Activated CD4-positive, alpha-beta T cell treated with anti-CD3 and anti-CD28 coated beads, Interleukin-2, amount 10 ng/mL, durations not matched to agents 24 days and 14 days (primary cell): ENCODE data around the gene KRTCAP2. TPM values are rescaled to one million over a fixed set of nuclear protein-coding genes. Genes with fewer than 3 reads are reported as not detected.

ENCODE experiments used
- DNase-seq: peaks from one replicate; pipeline ENCODE4 v3.0.0; 2022
- H3K27ac Mint-ChIP-seq: one replicate; pipeline ENCODE4 v1.8.0; 2022; ENCODE audit warnings: mild to moderate bottlenecking, mixed read lengths
- H3K27me3 Mint-ChIP-seq: one replicate; pipeline ENCODE4 v1.8.0; 2022; ENCODE audit warnings: mixed read lengths
- H3K36me3 Mint-ChIP-seq: one replicate; pipeline ENCODE4 v1.8.0; 2022; ENCODE audit warnings: low read depth, mild to moderate bottlenecking, mixed read lengths
- H3K4me1 Mint-ChIP-seq: one replicate; pipeline ENCODE4 v1.8.0; 2021; ENCODE audit warnings: mixed read lengths
- H3K4me3 Mint-ChIP-seq: one replicate; pipeline ENCODE4 v1.8.0; 2022; ENCODE audit warnings: mild to moderate bottlenecking, moderate library complexity, mixed read lengths
- H3K9me3 Mint-ChIP-seq: one replicate; pipeline ENCODE4 v1.8.0; 2021; ENCODE audit warnings: mixed read lengths
- intact Hi-C: fragments of 100-400 bp; cut with micrococcal nuclease; formaldehyde crosslinking; loops from one replicate; pipeline ENCODE4 v1.15.1; 2023
- total RNA-seq: library from RNA; stranded (reverse); gene quantifications from 2 replicates; pipeline ENCODE4 v1.2.3, GENCODE V29; 2022

KRTCAP2 gene
- total RNA-seq, 1 donor from 2014 or later = 244 TPM

- Mint-ChIP-seq H3K27me3 (peaks cover 57% of the 10 kb centered on the region), H3K9me3 (no peaks in the 10 kb centered on the region)
These were observed 46.5 kb downstream of the KRTCAP2 start for GRCh38 chr1:155126556-155127104.

GRCh38 chr1:155125946-155126555 lies 47.1 kb downstream of the KRTCAP2 start:
- no peak overlapping the region for H3K27ac Mint-ChIP-seq
- no peak for DNase-seq
- H3K4me3 Mint-ChIP-seq = peak overlapping the region; percentile 23
- peaks cover 25% of the 10 kb centered on the region for H3K4me1 Mint-ChIP-seq
- H3K27me3 Mint-ChIP-seq = peaks cover 60% of the 10 kb centered on the region
- no peaks in the 10 kb centered on the region for H3K9me3 Mint-ChIP-seq
- no peaks in the 10 kb centered on the region for H3K36me3 Mint-ChIP-seq
- intact Hi-C loops = loop anchor here (2.0 to 5.0 kb wide), 3 partner anchors 31 to 45 kb away; no protein-coding TSS in a partner anchor

More at GRCh38 chr1:155126556-155127104, 46.5 kb downstream of the KRTCAP2 start:
- Mint-ChIP-seq H3K4me3 (peak overlapping the region; percentile 84), H3K36me3 (no peaks in the 10 kb centered on the region), H3K27ac (no peak overlapping the region), H3K4me1 (peaks cover 25% of the 10 kb centered on the region)
- DNase-seq = peak; percentile 77
- intact Hi-C loops = loop anchor here (1.0 to 5.0 kb wide), 4 partner anchors 9 to 46 kb away; partner anchors contain the start of gene SLC50A1

GRCh38 chr1:155125511-155125945 lies 47.6 kb downstream of the KRTCAP2 start:
- H3K4me1 Mint-ChIP-seq = peaks cover 25% of the 10 kb centered on the region
- no peak overlapping the region for H3K27ac Mint-ChIP-seq
- intact Hi-C loops = loop anchor here (5.0 kb wide), 1 partner anchor 42 kb away; no protein-coding TSS in a partner anchor
- no peaks in the 10 kb centered on the region for H3K9me3 Mint-ChIP-seq
- H3K4me3 Mint-ChIP-seq = peak overlapping the region; percentile 23
- peaks cover 55% of the 10 kb centered on the region for H3K27me3 Mint-ChIP-seq
- no peak for DNase-seq
- no peaks in the 10 kb centered on the region for H3K36me3 Mint-ChIP-seq

- intact Hi-C loops = loop anchor here (5.0 kb wide), 1 partner anchor 43 kb away; no protein-coding TSS in a partner anchor
- Mint-ChIP-seq H3K9me3 (no peaks in the 10 kb centered on the region), H3K36me3 (no peaks in the 10 kb centered on the region), H3K27me3 (peaks cover 57% of the 10 kb centered on the region), H3K27ac (no peak overlapping the region), H3K4me1 (peaks cover 25% of the 10 kb centered on the region), H3K4me3 (no peak overlapping the region)
- DNase-seq = no peak
These were observed 48.3 kb downstream of the KRTCAP2 start for GRCh38 chr1:155124503-155125463.

- no peak overlapping the region for H3K27ac Mint-ChIP-seq
- no peaks in the 10 kb centered on the region for H3K9me3 Mint-ChIP-seq
- intact Hi-C loops = no loop called here
- peaks cover 53% of the 10 kb centered on the region for H3K27me3 Mint-ChIP-seq
- no peaks in the 10 kb centered on the region for H3K36me3 Mint-ChIP-seq
- no peak overlapping the region for H3K4me3 Mint-ChIP-seq
- peaks cover 18% of the 10 kb centered on the region for H3K4me1 Mint-ChIP-seq
- DNase-seq = no peak
These were observed 49.3 kb downstream of the KRTCAP2 start for GRCh38 chr1:155123801-155124200.

- Mint-ChIP-seq H3K9me3 (no peaks in the 10 kb centered on the region), H3K27me3 (peaks cover 45% of the 10 kb centered on the region), H3K27ac (no peak overlapping the region), H3K36me3 (no peaks in the 10 kb centered on the region), H3K4me3 (no peak overlapping the region), H3K4me1 (peaks cover 6% of the 10 kb centered on the region)
- intact Hi-C loops = no loop called here
- DNase-seq = no peak
These were observed 50.8 kb downstream of the KRTCAP2 start for GRCh38 chr1:155122308-155122707.

- Mint-ChIP-seq H3K27ac (no peak overlapping the region), H3K27me3 (peaks cover 41% of the 10 kb centered on the region), H3K4me3 (no peak overlapping the region), H3K36me3 (no peaks in the 10 kb centered on the region), H3K9me3 (no peaks in the 10 kb centered on the region), H3K4me1 (no peaks in the 10 kb centered on the region)
- intact Hi-C loops = no loop called here
- DNase-seq = no peak
These were observed 51.9 kb downstream of the KRTCAP2 start for GRCh38 chr1:155121249-155121648.

GRCh38 chr1:155120253-155120652 lies 52.9 kb downstream of the KRTCAP2 start:
- Mint-ChIP-seq H3K27ac (no peak overlapping the region), H3K4me3 (no peak overlapping the region), H3K9me3 (no peaks in the 10 kb centered on the region), H3K4me1 (no peaks in the 10 kb centered on the region), H3K27me3 (peaks cover 38% of the 10 kb centered on the region), H3K36me3 (no peaks in the 10 kb centered on the region)
- intact Hi-C loops = no loop called here
- no peak for DNase-seq

Other genes starting within 250 kb of the KRTCAP2 start
- 47.4 and 47.7 TPM in 2 replicates for gene PMVK, start 236.6 kb downstream of the KRTCAP2 start, total RNA-seq
- 19.3 and 21.6 TPM in 2 replicates for gene PBXIP1, start 217.2 kb downstream of the KRTCAP2 start, total RNA-seq
- 34.4 and 34.8 TPM in 2 replicates for gene PYGO2, start 211.5 kb downstream of the KRTCAP2 start, total RNA-seq
- 50.4 and 60.5 TPM in 2 replicates for gene SHC1, start 202.6 kb downstream of the KRTCAP2 start, total RNA-seq
- 179 and 181 TPM in 2 replicates for gene CKS1B, start 198.6 kb downstream of the KRTCAP2 start, total RNA-seq
- 69.9 and 71.8 TPM in 2 replicates for gene FLAD1, start 190.0 kb downstream of the KRTCAP2 start, total RNA-seq
- gene LENEP, start 179.7 kb downstream of the KRTCAP2 start, total RNA-seq = 0.79 and 1.4 TPM in 2 replicates
- 145 and 150 TPM in 2 replicates for gene ZBTB7B, start 170.5 kb downstream of the KRTCAP2 start, total RNA-seq
- 0.16 TPM in 1 of 2 replicates, not detected in the other for gene DCST2, start 139.5 kb downstream of the KRTCAP2 start, total RNA-seq
- gene DCST1, start 139.5 kb downstream of the KRTCAP2 start, total RNA-seq = not detected in 2 replicates
- gene ADAM15, start 122.0 kb downstream of the KRTCAP2 start, total RNA-seq = 79.7 and 84.5 TPM in 2 replicates
- gene EFNA4, start 109.6 kb downstream of the KRTCAP2 start, total RNA-seq = 5.8 and 6.2 TPM in 2 replicates
- gene EFNA3, start 94.5 kb downstream of the KRTCAP2 start, total RNA-seq = 3.6 and 4.4 TPM in 2 replicates
- 0.24 TPM in 1 of 2 replicates, not detected in the other for gene EFNA1, start 45.4 kb downstream of the KRTCAP2 start, total RNA-seq
- gene SLC50A1, start 37.5 kb downstream of the KRTCAP2 start, total RNA-seq = 46.2 and 46.3 TPM in 2 replicates
- gene DPM3, start 32.8 kb downstream of the KRTCAP2 start, total RNA-seq = 34.5 and 37.2 TPM in 2 replicates
- gene TRIM46, start 545 bp upstream of the KRTCAP2 start, total RNA-seq = 9.4 and 10.7 TPM in 2 replicates
- gene THBS3, start 34.6 kb upstream of the KRTCAP2 start, total RNA-seq = 10.5 and 10.6 TPM in 2 replicates
- gene MTX1, start 35.4 kb upstream of the KRTCAP2 start, total RNA-seq = 62.4 and 64.7 TPM in 2 replicates
- gene ENTREP3, start 82.2 kb upstream of the KRTCAP2 start, total RNA-seq = 45.1 and 46.2 TPM in 2 replicates
- 152 and 158 TPM in 2 replicates for gene SCAMP3, start 89.1 kb upstream of the KRTCAP2 start, total RNA-seq
- gene CLK2, start 100.2 kb upstream of the KRTCAP2 start, total RNA-seq = 86.2 and 90.6 TPM in 2 replicates
- 3.2 and 3.8 TPM in 2 replicates for gene HCN3, start 104.2 kb upstream of the KRTCAP2 start, total RNA-seq
- gene PKLR, start 128.1 kb upstream of the KRTCAP2 start, total RNA-seq = 0.09 TPM in 1 of 2 replicates, not detected in the other
- 321 and 324 TPM in 2 replicates for gene FDPS, start 135.6 kb upstream of the KRTCAP2 start, total RNA-seq
- 29.9 and 30.1 TPM in 2 replicates for gene RUSC1, start 147.6 kb upstream of the KRTCAP2 start, total RNA-seq